Measurements from ENCODE around the gene ZNG1B.
"Not testable (repeated sequence)": the region's sequence is repeated elsewhere in the genome, so short reads cannot be mapped to it uniquely, and the experiment has no call there.

DNA sequence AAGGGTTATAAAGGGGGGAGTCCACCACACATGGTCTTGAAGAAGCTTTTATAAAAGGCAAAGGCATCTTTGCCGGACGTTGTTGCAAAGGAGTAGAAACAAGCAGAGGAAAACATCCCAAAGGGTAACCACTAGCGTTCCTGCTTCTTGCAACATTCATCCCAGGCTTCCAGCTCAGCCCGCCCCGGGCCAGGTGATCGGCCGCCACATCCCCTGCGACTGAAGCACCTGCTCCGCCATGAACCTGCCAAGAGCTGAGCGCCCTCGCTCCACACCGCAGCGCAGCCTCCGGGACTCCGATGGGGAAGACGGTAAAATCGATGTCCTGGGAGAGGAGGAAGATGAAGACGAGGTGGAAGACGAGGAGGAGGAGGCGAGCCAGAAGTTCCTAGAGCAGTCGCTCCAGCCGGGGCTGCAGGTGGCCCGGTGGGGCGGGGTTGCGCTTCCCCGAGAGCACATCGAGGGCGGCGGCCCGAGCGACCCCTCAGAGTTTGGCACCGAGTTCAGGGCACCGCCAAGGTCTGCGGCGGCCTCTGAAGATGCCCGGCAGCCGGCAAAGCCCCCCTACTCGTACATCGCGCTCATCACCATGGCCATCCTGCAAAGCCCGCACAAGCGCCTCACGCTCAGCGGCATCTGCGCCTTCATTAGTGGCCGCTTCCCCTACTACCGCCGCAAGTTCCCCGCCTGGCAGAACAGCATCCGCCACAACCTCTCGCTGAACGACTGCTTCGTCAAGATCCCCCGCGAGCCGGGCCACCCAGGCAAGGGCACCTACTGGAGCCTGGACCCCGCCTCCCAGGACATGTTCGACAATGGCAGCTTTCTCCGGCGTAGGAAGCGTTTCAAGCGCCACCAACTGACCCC, 61.8 kb downstream of the ZNG1B start:
- TF ChIP-seq POLR2AphosphoS2 (IDR thresholded peaks at IDR 0.05; ENCODE audit: low read length); NR3C1 (CRISPR knock-in tag; IDR thresholded peaks at IDR 0.05); RBFOX2 (IDR thresholded peaks at IDR 0.05; ENCODE audit: low read depth, low read length); YBX1 (IDR thresholded peaks at IDR 0.05): not testable (repeated sequence)
- TF ChIP-seq, protein P1, sequence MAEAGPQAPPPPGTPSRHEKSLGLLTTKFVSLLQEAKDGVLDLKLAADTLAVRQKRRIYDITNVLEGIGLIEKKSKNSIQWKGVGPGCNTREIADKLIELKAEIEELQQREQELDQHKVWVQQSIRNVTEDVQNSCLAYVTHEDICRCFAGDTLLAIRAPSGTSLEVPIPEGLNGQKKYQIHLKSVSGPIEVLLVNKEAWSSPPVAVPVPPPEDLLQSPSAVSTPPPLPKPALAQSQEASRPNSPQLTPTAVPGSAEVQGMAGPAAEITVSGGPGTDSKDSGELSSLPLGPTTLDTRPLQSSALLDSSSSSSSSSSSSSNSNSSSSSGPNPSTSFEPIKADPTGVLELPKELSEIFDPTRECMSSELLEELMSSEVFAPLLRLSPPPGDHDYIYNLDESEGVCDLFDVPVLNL (CRISPR knock-in tag; IDR thresholded peaks at IDR 0.05; ENCODE audit: low read depth) = not testable (repeated sequence)
